Mesendoderm (in vitro differentiated cells): Measurements from ENCODE around the gene CREB1.
A peak's percentile ranks its signal among the peaks of the same experiment; 100 is the strongest.

Experiments used
- DNase-seq: peaks from one replicate; pipeline ENCODE4 v3.0.0; 2013
- H2AK5ac ChIP-seq: 2 replicates; pipeline ENCODE4 v1.6.1; 2013; ENCODE audit warnings: low read length, inconsistent platforms
- H2BK120ac ChIP-seq: 2 replicates; pipeline ENCODE4 v1.6.1; 2013; ENCODE audit warnings: low read depth, mild to moderate bottlenecking, low read length, moderate library complexity, mixed read lengths
- H2BK15ac ChIP-seq: replicated peaks from 2 replicates; pipeline ENCODE4 v1.6.1; 2013; ENCODE audit warnings: low read depth, mild to moderate bottlenecking, moderate library complexity
- H2BK5ac ChIP-seq: 2 replicates; pipeline ENCODE4 v1.6.1; 2013; ENCODE audit warnings: low read length, inconsistent platforms
- H3K18ac ChIP-seq: 2 replicates; pipeline ENCODE4 v1.6.1; 2013; ENCODE audit warnings: mild to moderate bottlenecking, low read length, mixed read lengths
- H3K23ac ChIP-seq: one replicate; pipeline ENCODE4 v1.6.1; 2013; ENCODE audit warnings: low read length
- H3K27ac ChIP-seq: 2 replicates; pipeline ENCODE4 v1.5.1; 2013; ENCODE audit warnings: low read depth, mild to moderate bottlenecking, inconsistent platforms, low read length, moderate library complexity
- H3K27me3 ChIP-seq: 2 replicates; pipeline ENCODE4 v1.6.1; 2013; ENCODE audit warnings: low read length, control low read depth, mild to moderate bottlenecking, inconsistent platforms; ENCODE audit not compliant: insufficient read depth, poor library complexity
- H3K36me3 ChIP-seq: 2 replicates; pipeline ENCODE4 v1.6.1; 2013; ENCODE audit warnings: low read length, inconsistent platforms; ENCODE audit not compliant: control insufficient read depth, insufficient read depth
- H3K4ac ChIP-seq: one replicate; pipeline ENCODE4 v1.6.1; 2013; ENCODE audit warnings: low read depth, mild to moderate bottlenecking, low read length, moderate library complexity
- H3K4me1 ChIP-seq: 2 replicates; pipeline ENCODE4 v1.6.1; 2013; ENCODE audit warnings: low read depth, low read length, inconsistent platforms; ENCODE audit not compliant: control insufficient read depth
- H3K4me2 ChIP-seq: 2 replicates; pipeline ENCODE4 v1.6.1; 2013; ENCODE audit warnings: low read length
- H3K4me3 ChIP-seq: 2 replicates; pipeline ENCODE4 v1.5.1; 2013; ENCODE audit warnings: mild to moderate bottlenecking, low read length
- H3K56ac ChIP-seq: one replicate; pipeline ENCODE4 v1.6.1; 2013; ENCODE audit warnings: low read length
- H3K79me1 ChIP-seq: 2 replicates; pipeline ENCODE4 v1.6.1; 2013; ENCODE audit warnings: low read length, inconsistent platforms
- H3K79me2 ChIP-seq: 2 replicates; pipeline ENCODE4 v1.6.1; 2013; ENCODE audit warnings: mild to moderate bottlenecking, low read length; ENCODE audit not compliant: control insufficient read depth, insufficient read depth
- H3K9ac ChIP-seq: 2 replicates; pipeline ENCODE4 v1.6.1; 2013; ENCODE audit warnings: low read length, inconsistent platforms
- H4K5ac ChIP-seq: one replicate; pipeline ENCODE4 v1.6.1; 2013; ENCODE audit warnings: low read length
- H4K8ac ChIP-seq: one replicate; pipeline ENCODE4 v1.6.1; 2013; ENCODE audit warnings: low read depth, mild to moderate bottlenecking, control low read depth, low read length, moderate library complexity
- WGBS: extraction: QIAGEN DNeasy Blood & Tissue Kit; methylation state at CpG from one replicate; pipeline ENCODE4 v1.1.7; 2013; ENCODE audit warnings: low lambda C conversion rate, missing lambda C conversion rate; ENCODE audit not compliant: insufficient coverage; ENCODE audit errors: extremely low coverage; 5-methylcytosine and 5-hydroxymethylcytosine counted together

The CREB1 gene

GRCh38 chr2:207504513-207505170 is 25.1 kb upstream of the CREB1 start:
- Histone ChIP-seq H3K4me1 (peaks cover 10% of the 10 kb centered on the region), H4K8ac (no peak overlapping the region), H3K4me2 (no peak overlapping the region), H2AK5ac (no peak overlapping the region), H3K56ac (peak overlapping the region; percentile 59), H3K4ac (no peak overlapping the region), H2BK120ac (no peak overlapping the region), H2BK5ac (no peak overlapping the region), H3K79me2 (no peaks in the 10 kb centered on the region), H3K23ac (no peak overlapping the region), H3K18ac (no peak overlapping the region), H4K5ac (no peak overlapping the region), H2BK15ac (no peak overlapping the region), H3K4me3 (no peak overlapping the region), H3K36me3 (no peaks in the 10 kb centered on the region), H3K79me1 (no peaks in the 10 kb centered on the region), H3K9ac (no peak overlapping the region), H3K27me3 (no peaks in the 10 kb centered on the region), H3K27ac (no peak overlapping the region)
- WGBS: no CpG with 5 or more reads among the region's 11 CpGs
- peak; percentile 33 for DNase-seq

- no peak for DNase-seq
- Histone ChIP-seq H3K79me1 (no peaks in the 10 kb centered on the region), H3K18ac (no peak overlapping the region), H3K27ac (no peak overlapping the region), H3K23ac (no peak overlapping the region), H3K9ac (no peak overlapping the region), H3K4ac (no peak overlapping the region), H3K4me3 (no peak overlapping the region), H3K79me2 (no peaks in the 10 kb centered on the region), H4K5ac (no peak overlapping the region), H2BK120ac (no peak overlapping the region), H2AK5ac (no peak overlapping the region), H2BK5ac (no peak overlapping the region), H3K56ac (no peak overlapping the region), H3K36me3 (no peaks in the 10 kb centered on the region), H2BK15ac (no peak overlapping the region), H3K4me2 (no peak overlapping the region), H3K4me1 (peaks cover 10% of the 10 kb centered on the region), H4K8ac (no peak overlapping the region), H3K27me3 (no peaks in the 10 kb centered on the region)
- WGBS: no CpG with 5 or more reads among the region's 3 CpGs
Observed at GRCh38 chr2:207505171-207505570, 24.6 kb upstream of the CREB1 start.

- Histone ChIP-seq H3K9ac (no peak overlapping the region), H3K18ac (no peak overlapping the region), H3K56ac (no peak overlapping the region), H2BK120ac (no peak overlapping the region), H3K23ac (no peak overlapping the region), H2BK15ac (no peak overlapping the region), H3K27me3 (no peaks in the 10 kb centered on the region), H3K4ac (no peak overlapping the region), H3K4me3 (no peak overlapping the region), H2BK5ac (no peak overlapping the region), H3K79me2 (no peaks in the 10 kb centered on the region), H3K4me2 (no peak overlapping the region), H3K36me3 (no peaks in the 10 kb centered on the region), H3K27ac (no peak overlapping the region), H2AK5ac (no peak overlapping the region), H4K8ac (no peak overlapping the region), H3K4me1 (peaks cover 10% of the 10 kb centered on the region), H3K79me1 (no peaks in the 10 kb centered on the region), H4K5ac (no peak overlapping the region)
- peak; percentile 55 for DNase-seq
- WGBS: no CpG with 5 or more reads among the region's 1 CpG
Observed at GRCh38 chr2:207505728-207506127, 24.0 kb upstream of the CREB1 start.

- Histone ChIP-seq H4K8ac (no peak overlapping the region), H4K5ac (no peak overlapping the region), H3K4ac (no peak overlapping the region), H3K36me3 (no peaks in the 10 kb centered on the region), H2AK5ac (no peak overlapping the region), H3K9ac (no peak overlapping the region), H2BK5ac (no peak overlapping the region), H3K18ac (no peak overlapping the region), H2BK15ac (no peak overlapping the region), H3K4me1 (peaks cover 10% of the 10 kb centered on the region), H2BK120ac (no peak overlapping the region), H3K27ac (no peak overlapping the region), H3K27me3 (no peaks in the 10 kb centered on the region), H3K79me1 (no peaks in the 10 kb centered on the region), H3K56ac (no peak overlapping the region), H3K23ac (no peak overlapping the region), H3K79me2 (no peaks in the 10 kb centered on the region), H3K4me2 (no peak overlapping the region), H3K4me3 (no peak overlapping the region)
- no peak for DNase-seq
- no CpG with 5 or more reads among the region's 1 CpG for WGBS
Observed at GRCh38 chr2:207506426-207506825, 23.3 kb upstream of the CREB1 start.

- no peaks in the 10 kb centered on the region for H3K4me1 ChIP-seq
- H2BK15ac ChIP-seq: no peak overlapping the region
- no peak overlapping the region for H3K9ac ChIP-seq
- H2BK120ac ChIP-seq: no peak overlapping the region
- no CpG with 5 or more reads among the region's 1 CpG for WGBS
- H2AK5ac ChIP-seq: no peak overlapping the region
- H3K27ac ChIP-seq: no peak overlapping the region
- no peaks in the 10 kb centered on the region for H3K27me3 ChIP-seq
- H3K23ac ChIP-seq: no peak overlapping the region
- no peak overlapping the region for H3K4me2 ChIP-seq
- H4K8ac ChIP-seq: peak overlapping the region; percentile 56
- no peak overlapping the region for H4K5ac ChIP-seq
- H3K79me1 ChIP-seq: no peaks in the 10 kb centered on the region
- H3K79me2 ChIP-seq: no peaks in the 10 kb centered on the region
- H3K56ac ChIP-seq: no peak overlapping the region
- H3K4me3 ChIP-seq: no peak overlapping the region
- H2BK5ac ChIP-seq: no peak overlapping the region
- H3K18ac ChIP-seq: no peak overlapping the region
- no peaks in the 10 kb centered on the region for H3K36me3 ChIP-seq
- no peak overlapping the region for H3K4ac ChIP-seq
- DNase-seq: no peak
Observed at GRCh38 chr2:207510148-207510547, 19.6 kb upstream of the CREB1 start.

- no peaks in the 10 kb centered on the region for H3K79me1 ChIP-seq
- no peaks in the 10 kb centered on the region for H3K4me1 ChIP-seq
- H2AK5ac ChIP-seq: no peak overlapping the region
- H3K27me3 ChIP-seq: no peaks in the 10 kb centered on the region
- H4K8ac ChIP-seq: no peak overlapping the region
- no peak overlapping the region for H2BK120ac ChIP-seq
- H3K56ac ChIP-seq: no peak overlapping the region
- H3K9ac ChIP-seq: no peak overlapping the region
- no peak overlapping the region for H3K27ac ChIP-seq
- no peaks in the 10 kb centered on the region for H3K79me2 ChIP-seq
- no peaks in the 10 kb centered on the region for H3K36me3 ChIP-seq
- peak; percentile 17 for DNase-seq
- H3K23ac ChIP-seq: no peak overlapping the region
- no CpG with 5 or more reads among the region's 2 CpGs for WGBS
- H4K5ac ChIP-seq: no peak overlapping the region
- no peak overlapping the region for H3K4ac ChIP-seq
- H3K18ac ChIP-seq: no peak overlapping the region
- H2BK15ac ChIP-seq: no peak overlapping the region
- no peak overlapping the region for H3K4me3 ChIP-seq
- H3K4me2 ChIP-seq: no peak overlapping the region
- no peak overlapping the region for H2BK5ac ChIP-seq
Observed at GRCh38 chr2:207511851-207512250, 17.9 kb upstream of the CREB1 start.
